RWPE1 (cell line): ENCODE results near the gene NR4A2.

Source experiments
- CTCF ChIA-PET: fragments of 350-600 bp; sonication (Branson Sonifier 250); formaldehyde crosslinking; extraction: SDS; loops from one replicate; lab custom pipeline; 2021; lab: Yijun Ruan, JAX
- POLR2A ChIA-PET: fragments of 400-600 bp; formaldehyde crosslinking; extraction: SDS; loops from one replicate; lab custom pipeline; 2020; ENCODE audit warnings: antibody characterized with exemption; ENCODE audit not compliant: low non-redundant PET; lab: Yijun Ruan, JAX
- DNase-seq: peaks from one replicate; pipeline ENCODE4 v3.0.0; 2012; ENCODE audit warnings: low spot score
- H3K27ac ChIP-seq: fragments of 450-650 bp; 2 replicates; pipeline ENCODE4 v1.5.1; 2017
- CTCF ChIP-seq: fragments of 450-650 bp; conservative IDR thresholded peaks from 2 replicates; pipeline ENCODE4 v1.5.1; 2017; ENCODE audit warnings: low read depth, mild to moderate bottlenecking

Gene NR4A2

GRCh38 chr2:156334496-156335478, 2.3 kb upstream of the NR4A2 start:
- peak overlapping the region; percentile 97 for H3K27ac ChIP-seq
- peak; percentile 87 for DNase-seq
- ChIA-PET CTCF (interaction anchor here (0.5 to 1.6 kb wide), 14 partner anchors 66 to 968 kb away, joined by 3 to 11 read pairs (median 3); no protein-coding TSS in a partner anchor), POLR2A (interaction anchor here (0.5 to 1.1 kb wide), 6 partner anchors 101 to 248 kb away, joined by 3 to 10 read pairs (median 4); partner anchors contain the start of gene GPD2)
- TF ChIP-seq CTCF = no peak

- TF ChIP-seq CTCF = no peak
- POLR2A ChIA-PET = interaction anchor here (0.5 to 1.1 kb wide), 5 partner anchors 102 to 954 kb away, joined by 3 to 10 read pairs (median 4); partner anchors contain the start of gene GPD2
- H3K27ac ChIP-seq = peak overlapping the region; percentile 97
- CTCF ChIA-PET = interaction anchor here (0.6 to 1.6 kb wide), 5 partner anchors 103 to 957 kb away, joined by 3 to 11 read pairs (median 4); no protein-coding TSS in a partner anchor
- DNase-seq = peak; percentile 32
These were observed 1.5 kb upstream of the NR4A2 start for GRCh38 chr2:156333951-156334495.

DNA sequence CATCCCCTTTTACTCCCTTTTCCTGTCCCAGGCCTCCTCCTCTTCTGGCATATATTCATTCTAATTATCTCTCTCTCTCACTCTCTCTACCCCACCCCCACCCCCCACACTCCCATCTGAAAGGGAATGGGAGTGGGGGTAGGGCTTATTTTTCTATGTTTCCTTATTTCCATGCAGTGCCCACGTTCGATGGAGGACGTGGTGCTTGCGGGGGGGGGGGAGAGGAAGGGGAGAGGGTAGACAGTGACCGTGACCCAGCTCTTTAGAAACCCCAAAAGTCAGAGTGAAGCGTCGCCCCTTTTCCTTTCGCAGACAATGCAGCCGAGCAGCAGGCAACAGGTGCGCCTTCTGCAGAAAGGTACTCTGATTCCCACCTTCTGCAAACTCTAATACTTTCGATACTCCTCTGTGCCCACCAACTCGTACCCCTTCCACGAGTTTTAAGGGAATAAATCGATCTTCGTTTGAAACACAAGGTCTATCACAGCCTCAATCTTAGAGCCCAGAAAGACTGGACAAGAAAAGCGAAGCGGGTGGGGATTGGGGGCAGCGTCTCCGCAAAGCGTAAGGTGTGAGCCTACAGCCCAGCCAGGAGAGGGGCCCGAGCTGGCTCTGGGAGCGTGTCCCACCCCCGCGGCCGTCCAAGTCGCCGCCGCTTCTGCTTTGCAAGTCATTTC, 891 bp upstream of the NR4A2 start:
- no peak for DNase-seq
- no peak for TF ChIP-seq CTCF
- peak overlapping the region; percentile 97 for H3K27ac ChIP-seq
- CTCF ChIA-PET = interaction anchor here (0.7 kb wide), 1 partner anchor 467 kb away, joined by 4 read pairs; no protein-coding TSS in a partner anchor
- POLR2A ChIA-PET = interaction anchor here (0.6 to 0.9 kb wide), 2 partner anchors 103 to 954 kb away, joined by 3 to 8 read pairs; partner anchors contain the start of gene GPD2

GRCh38 chr2:156332284-156332533, 312 bp downstream of the NR4A2 start:
- CTCF ChIA-PET = interaction anchor here (0.6 kb wide), 1 partner anchor 50 kb away, joined by 3 read pairs; no protein-coding TSS in a partner anchor
- no peak for TF ChIP-seq CTCF
- no peak for DNase-seq
- H3K27ac ChIP-seq = peak overlapping the region; percentile 97
- POLR2A ChIA-PET = interaction anchor here (0.6 kb wide), 1 partner anchor 293 kb away, joined by 4 read pairs; no protein-coding TSS in a partner anchor

DNA sequence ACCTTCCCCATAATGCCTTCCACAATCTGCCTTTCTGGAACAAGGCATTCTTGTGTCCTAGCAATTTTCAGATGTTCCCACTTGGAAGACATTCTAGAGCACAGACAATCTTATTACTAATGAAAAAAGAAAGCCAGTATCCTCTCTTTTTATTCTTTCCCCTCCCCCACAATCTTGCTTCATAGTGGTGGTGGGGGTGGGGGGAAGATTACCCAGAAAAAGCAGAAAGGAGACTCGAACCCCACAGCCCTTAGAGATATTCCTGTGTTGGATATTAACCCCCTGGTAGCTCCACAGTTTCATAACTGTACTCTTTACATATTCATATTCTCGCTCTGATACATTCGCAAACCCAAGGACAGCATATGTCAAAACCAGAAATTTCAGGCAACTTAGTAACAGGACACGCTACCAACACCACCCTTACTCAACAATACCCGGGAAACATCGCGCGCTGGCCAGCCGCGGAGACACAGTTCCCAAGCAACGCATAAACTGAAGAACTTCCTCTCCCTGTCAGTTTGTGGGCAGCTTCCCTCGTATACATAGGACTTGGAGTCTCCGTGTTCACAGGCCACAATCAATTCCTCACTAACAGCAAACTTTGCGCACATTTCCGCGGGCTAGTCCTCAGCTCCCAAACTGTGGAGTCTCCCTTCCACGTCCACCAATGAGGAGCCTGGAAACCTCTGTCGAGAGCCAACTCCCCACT, 793 bp downstream of the NR4A2 start:
- ChIA-PET CTCF (interaction anchor here (0.6 kb wide), 1 partner anchor 51 kb away, joined by 3 read pairs; no protein-coding TSS in a partner anchor), POLR2A (no interaction called here)
- TF ChIP-seq CTCF = no peak
- H3K27ac ChIP-seq = peak overlapping the region; percentile 97
- peak; percentile 64 for DNase-seq
